ENCODE results near the gene ZCCHC7. TPM values are rescaled to one million over a fixed set of nuclear protein-coding genes. Genes with fewer than 3 reads are reported as not detected.

ZCCHC7 gene
- total RNA-seq, 1 experiment from 2014 or later = 31.2 TPM

GRCh38 chr9:37290940-37291485, 170.6 kb downstream of the ZCCHC7 start:
- H3K4me1 ChIP-seq (ENCODE audit: control insufficient read depth in 1 of 2, insufficient read depth in 2 of 2, low read length in 2 of 2) = peaks cover 5 to 9% of the 10 kb centered on the region in 2 experiments; a peak in 3 of 4 replicates
- H3K79me2 ChIP-seq (ENCODE audit: insufficient read depth, low read length) = peaks cover 12% of the 10 kb centered on the region
- peak; percentile 21 for DNase-seq (ENCODE audit: low read depth, low spot score)
- intact Hi-C loops (cut with micrococcal nuclease) = no loop called here
- H3K27ac ChIP-seq (ENCODE audit: low read depth, low read length) = no peak overlapping the region
- no peak overlapping the region for H3K4me3 ChIP-seq (replicated peaks in 1 of 2; ENCODE audit: low read depth in 1 of 2, low read length in 2 of 2)
- no peaks in the 10 kb centered on the region for H3K9me3 ChIP-seq (ENCODE audit: control insufficient read depth in 1 of 2, insufficient read depth in 1 of 2, low read depth in 1 of 2, low read length in 2 of 2)
- ChIA-PET POLR2A (no interaction called here), CTCF (no interaction called here), RAD21 (ENCODE audit: low non-redundant PET in 1 of 2, low total read pairs in 2 of 2, uncharacterized antibody in 2 of 2, unreplicated experiment in 2 of 2) (no interaction called here)
- BruUV-seq (replicated peaks) = TSS peak; percentile 80
- ATAC-seq = no peak
- no peak overlapping the region for H3K9ac ChIP-seq (ENCODE audit: low read length)
- H3K27me3 ChIP-seq (ENCODE audit: insufficient read depth, low read length) = no peaks in the 10 kb centered on the region
- H4K20me1 ChIP-seq (ENCODE audit: insufficient read depth) = no peaks in the 10 kb centered on the region
- no peak overlapping the region for H2AFZ ChIP-seq (ENCODE audit: low read depth, low read length, poor library complexity, severe bottlenecking)
- no peak overlapping the region for H3K4me2 ChIP-seq (ENCODE audit: low read length)
- no peaks in the 10 kb centered on the region for H3K9me2 ChIP-seq (ENCODE audit: insufficient read depth)
- no peaks in the 10 kb centered on the region for H3K36me3 ChIP-seq (ENCODE audit: control insufficient read depth in 1 of 2, insufficient read depth in 2 of 2, low read length in 2 of 2)
- peak; percentile 97 for TF ChIP-seq CEBPB (IDR thresholded peaks at IDR 0.05; ENCODE audit: low read depth)
- TF ChIP-seq YY1 (IDR thresholded peaks at IDR 0.05; ENCODE audit: extremely low read depth, insufficient replicate concordance, low read depth, low read length) = no peak
- TF ChIP-seq EZH2phosphoT487 (IDR thresholded peaks at IDR 0.05; ENCODE audit: borderline replicate concordance) = no peak
- TF ChIP-seq MAX (IDR thresholded peaks at IDR 0.05) = no peak
- no peak for TF ChIP-seq RAD21 (IDR thresholded peaks at IDR 0.05; ENCODE audit: low read depth)
- TF ChIP-seq ZNF274 (IDR thresholded peaks at IDR 0.05; ENCODE audit: low read depth, low read length) = no peak
- TF ChIP-seq CBX3 (IDR thresholded peaks at IDR 0.05; ENCODE audit: low read depth) = 0 out of 2 replicates have a peak, but pooled peaks have one; percentile 40
- no peak for TF ChIP-seq EZH2 (IDR thresholded peaks at IDR 0.05)
- no peak for TF ChIP-seq TCF7L2 (IDR thresholded peaks at IDR 0.05; ENCODE audit: borderline replicate concordance, extremely low read depth, insufficient read depth, insufficient read length)
- TF ChIP-seq REST (IDR thresholded peaks at IDR 0.05; ENCODE audit: low read depth) = no peak
- TF ChIP-seq ZBTB33 (IDR thresholded peaks at IDR 0.05; ENCODE audit: extremely low read depth, insufficient replicate concordance, low read length) = no peak
- no peak for TF ChIP-seq POLR2A (IDR thresholded peaks at IDR 0.05; ENCODE audit: borderline replicate concordance, extremely low read depth, insufficient read depth, insufficient read length)
- TF ChIP-seq JUND (IDR thresholded peaks at IDR 0.05) = peak; percentile 68
- TF ChIP-seq SRF (IDR thresholded peaks at IDR 0.05; ENCODE audit: low read depth) = peak; percentile 59
- no peak for TF ChIP-seq EGR1 (IDR thresholded peaks at IDR 0.05; ENCODE audit: low read depth)
- TF ChIP-seq ATF3 (IDR thresholded peaks at IDR 0.05) = peak; percentile 93
- no peak for TF ChIP-seq ZFX (IDR thresholded peaks at IDR 0.05)
- no peak for TF ChIP-seq POLR2AphosphoS5 (IDR thresholded peaks at IDR 0.05; ENCODE audit: low read depth, low read length)
- TF ChIP-seq SIN3A (IDR thresholded peaks at IDR 0.05; ENCODE audit: low read depth) = 0 out of 2 replicates have a peak, but pooled peaks have one; percentile 17
- TF ChIP-seq SP1 (IDR thresholded peaks at IDR 0.05; ENCODE audit: low read depth) = peak; percentile 56
- no peak for TF ChIP-seq ELF1 (IDR thresholded peaks at IDR 0.05; ENCODE audit: borderline replicate concordance, low read depth)
- peak; percentile 64 for TF ChIP-seq FOSL1 (IDR thresholded peaks at IDR 0.05; ENCODE audit: low read depth)

Data from HCT116 (cell line).